Loucy (cell line): ENCODE measurements around the gene TRMT5.

Experiments used
- CTCF ChIP-seq: fragments of 200-600 bp; sonication (generic); conservative IDR thresholded peaks from 2 replicates; pipeline ENCODE4 v1.5.1; 2014; ENCODE audit warnings: mild to moderate bottlenecking, antibody characterized with exemption, low read length
- EZH2phosphoT487 ChIP-seq: fragments of 200-600 bp; IDR thresholded peaks from 2 replicates; pipeline ENCODE4 v1.6.1; 2018; ENCODE audit warnings: antibody characterized with exemption, mild to moderate bottlenecking, moderate library complexity, borderline replicate concordance

GRCh38 chr14:60980811-60981632 is at the start of gene TRMT5, which contains the start of gene SLC38A6:
- TF ChIP-seq CTCF (no peak), EZH2phosphoT487 (no peak)
